GM12878 (cell line): ENCODE measurements around the gene PKP3. TPM values are rescaled to one million over a fixed set of nuclear protein-coding genes. Genes with fewer than 3 reads are reported as not detected.

Experiments used
- ATAC-seq: fragments of 200-7000 bp; cut with Tn5 transposase; 3 replicates; pipeline ENCODE4 v1.9.1; 2020; ENCODE audit warnings: mild to moderate bottlenecking, moderate library complexity
- BruUV-seq: library from RNA; stranded (reverse); fragments of 400-500 nt; replicated peaks from 2 replicates; lab custom pipeline; 2021; lab: Mats Ljungman, UMichigan
- CTCF ChIA-PET: fragments of 300-600 bp; sonication (Branson Sonifier 250); formaldehyde crosslinking; extraction: SDS; loops from one replicate; lab custom pipeline; 2021; ENCODE audit warnings: inconsistent platforms; lab: Yijun Ruan, JAX
- POLR2A ChIA-PET: fragments of 350-600 bp; formaldehyde crosslinking; extraction: SDS; loops from one replicate; lab custom pipeline; 2021; ENCODE audit warnings: inconsistent platforms; lab: Charles Lee
- RAD21 ChIA-PET: fragments of 300-600 bp; sonication (Branson Sonifier 250); formaldehyde crosslinking; loops from one replicate; lab custom pipeline; 2023; ENCODE audit warnings: antibody characterized with exemption; ENCODE audit not compliant: unreplicated experiment; lab: Charles Lee
- SMC1A ChIA-PET: fragments of 300-600 bp; sonication (Branson Sonifier 250); formaldehyde crosslinking; loops from one replicate; lab custom pipeline; 2023; ENCODE audit not compliant: unreplicated experiment, uncharacterized antibody; lab: Charles Lee
- DNase-seq: peaks from one replicate; pipeline ENCODE4 v3.0.0-alpha.2; 2011; ENCODE audit warnings: low read depth, low spot score
- FAIRE-seq: peaks from 3 replicates; lab custom pipeline; 2011; peaks lifted over from hg19 to GRCh38; lab: Jason Lieb, UNC
- H2AFZ ChIP-seq: 2 replicates; pipeline ENCODE4 v1.6.0; 2011; ENCODE audit warnings: low read depth, low read length, control low read depth; ENCODE audit not compliant: control insufficient read depth
- H3K27ac ChIP-seq: 2 replicates; pipeline ENCODE4 v1.5.1; 2011; ENCODE audit warnings: control low read depth; ENCODE audit not compliant: control insufficient read depth, insufficient read depth
- H3K27me3 ChIP-seq, 2 experiments: replicated peaks in 1 of 2; 2 replicates each; pipeline versions ENCODE4 v1.6.0 to v1.6.1; 2011; ENCODE audit warnings: low read length in 1 of 2; ENCODE audit not compliant: control insufficient read depth in 2 of 2, insufficient read depth in 2 of 2
- H3K36me3 ChIP-seq, 2 experiments: 2 replicates each; pipeline ENCODE4 v1.5.1; 2011; ENCODE audit warnings: low read length in 1 of 2; ENCODE audit not compliant: control insufficient read depth in 2 of 2, insufficient read depth in 2 of 2
- H3K4me1 ChIP-seq: 2 replicates; pipeline ENCODE4 v1.6.1; 2011; ENCODE audit warnings: mild to moderate bottlenecking, low read length, moderate library complexity, mixed read lengths; ENCODE audit not compliant: control insufficient read depth, insufficient read depth
- H3K4me2 ChIP-seq: 2 replicates; pipeline ENCODE4 v1.6.0; 2011; ENCODE audit warnings: control low read depth; ENCODE audit not compliant: control insufficient read depth, insufficient read depth
- H3K4me3 ChIP-seq: fragments of 200-600 bp; sonication (generic); 2 replicates; pipeline ENCODE4 v1.5.1; 2016
- H3K79me2 ChIP-seq: 2 replicates; pipeline ENCODE4 v1.6.0; 2011; ENCODE audit warnings: low read length; ENCODE audit not compliant: control insufficient read depth, insufficient read depth
- H3K9ac ChIP-seq: 2 replicates; pipeline ENCODE4 v1.8.0; 2011; ENCODE audit warnings: low read length, control low read depth, mixed read lengths; ENCODE audit not compliant: control insufficient read depth, insufficient read depth
- H3K9me3 ChIP-seq: replicated peaks from 3 replicates; pipeline ENCODE4 v1.5.1; 2011; ENCODE audit warnings: mild to moderate bottlenecking, low read length; ENCODE audit not compliant: control insufficient read depth, insufficient read depth
- H4K20me1 ChIP-seq: 2 replicates; pipeline ENCODE4 v1.6.0; 2011; ENCODE audit not compliant: control insufficient read depth, insufficient read depth
- BMI1 ChIP-seq: fragments of 450-650 bp; IDR thresholded peaks from 2 replicates; pipeline ENCODE4 v1.6.1; 2016; ENCODE audit warnings: mild to moderate bottlenecking, moderate library complexity, borderline replicate concordance
- CBFB ChIP-seq: IDR thresholded peaks from 2 replicates; pipeline ENCODE4 v1.6.1; 2016; ENCODE audit warnings: antibody characterized with exemption, low read depth
- CHD2 ChIP-seq: IDR thresholded peaks from 2 replicates; pipeline ENCODE4 v1.6.1; 2011; ENCODE audit warnings: low read depth, low read length, improper control_type of control experiment, borderline replicate concordance
- CREB1 ChIP-seq: IDR thresholded peaks from 2 replicates; pipeline ENCODE4 v1.6.1; 2012; ENCODE audit warnings: low read depth, mild to moderate bottlenecking, inconsistent platforms
- IRF5 ChIP-seq: fragments of 450-650 bp; IDR thresholded peaks from 2 replicates; pipeline ENCODE4 v1.6.1; 2017; ENCODE audit warnings: borderline replicate concordance
- JUND ChIP-seq: IDR thresholded peaks from 2 replicates; pipeline ENCODE4 v1.6.1; 2012; ENCODE audit warnings: low read depth, mild to moderate bottlenecking, low read length, improper control_type of control experiment, moderate library complexity
- NFIC ChIP-seq: IDR thresholded peaks from 2 replicates; pipeline ENCODE4 v1.6.1; 2012; ENCODE audit warnings: low read depth, mild to moderate bottlenecking, inconsistent platforms, low read length, moderate library complexity
- NR2C2 ChIP-seq: IDR thresholded peaks from 2 replicates; pipeline ENCODE4 v1.6.1; 2011; ENCODE audit warnings: borderline replicate concordance, low read depth; ENCODE audit not compliant: control insufficient read depth, insufficient read length
- PML ChIP-seq: IDR thresholded peaks from 2 replicates; pipeline ENCODE4 v1.6.1; 2012; ENCODE audit warnings: low read length, inconsistent platforms
- SMAD5 ChIP-seq: IDR thresholded peaks from 2 replicates; pipeline ENCODE4 v1.6.1; 2016; ENCODE audit warnings: antibody characterized with exemption, low read depth
- TCF7 ChIP-seq: IDR thresholded peaks from 2 replicates; pipeline ENCODE4 v1.6.1; 2014; ENCODE audit warnings: antibody characterized with exemption, borderline replicate concordance
- YY1 ChIP-seq: IDR thresholded peaks from 2 replicates; pipeline ENCODE4 v1.6.1; 2011; ENCODE audit warnings: low read depth, mild to moderate bottlenecking, low read length
- ZBTB40 ChIP-seq: fragments of 450-650 bp; IDR thresholded peaks from 2 replicates; pipeline ENCODE4 v1.6.1; 2016; ENCODE audit warnings: mild to moderate bottlenecking, moderate library complexity, borderline replicate concordance
- ZNF217 ChIP-seq: fragments of 450-650 bp; IDR thresholded peaks from 2 replicates; pipeline ENCODE4 v1.6.1; 2017; ENCODE audit warnings: antibody characterized with exemption, mild to moderate bottlenecking
- ZNF622 ChIP-seq: fragments of 450-650 bp; IDR thresholded peaks from 2 replicates; pipeline ENCODE4 v1.6.1; 2017; ENCODE audit warnings: mild to moderate bottlenecking, inconsistent platforms
- ZSCAN29 ChIP-seq: fragments of 450-650 bp; IDR thresholded peaks from 2 replicates; pipeline ENCODE4 v1.6.1; 2017; ENCODE audit warnings: mild to moderate bottlenecking, moderate library complexity
- WGBS: methylation state at CpG from one replicate; pipeline ENCODE4 v1.1.6; 2016; ENCODE audit warnings: low lambda C conversion rate; ENCODE audit not compliant: insufficient replicate concordance, insufficient coverage; ENCODE audit errors: missing lambda C conversion rate; 5-methylcytosine and 5-hydroxymethylcytosine counted together
- in situ Hi-C: fragments of 300-500 bp; cut with MboI; formaldehyde crosslinking; loops from 9 replicates; pipeline ENCODE4 v1.14.3; 2018; ENCODE audit warnings: mixed read lengths
- intact Hi-C: fragments of 100-400 bp; cut with micrococcal nuclease; formaldehyde crosslinking; loops from one replicate; pipeline ENCODE4 v1.14.2; 2022; ENCODE audit not compliant: unreplicated experiment
- polyA plus RNA-seq, 11 experiments: library from polyadenylated mRNA; depleted of rRNA in 4 of 11; unstranded in 6 of 11; stranded (reverse) in 5 of 11; fragments of >200 nt; fragmentation: Nextera tagmentation in 4 of 11; fragmentation: Illumina TruSeq in 1 of 11; extraction: Ambion mirVana in 4 of 11; extraction: Trizol in 1 of 11; gene quantifications; 1 replicate in 1 of 11; 2 replicates in 10 of 11; pipeline versions ENCODE4 v1.2.1 to v1.2.3, GENCODE V29; 2011 to 2016; ENCODE audit warnings: inconsistent platforms in 2 of 11, missing spikeins in 2 of 11, low read depth in 1 of 11
- total RNA-seq, 4 experiments: library from RNA; depleted of rRNA in 3 of 4; stranded (reverse); fragments of >200 nt in 3 of 4; fragmentation: Illumina TruSeq in 1 of 4; extraction: Trizol in 1 of 4; gene quantifications; 2 replicates each; pipeline versions ENCODE4 v1.2.1 to v1.2.3, GENCODE V29; 2013 to 2021
- TF ChIP-seq, protein P1 (sequence below), 3 experiments: IDR thresholded peaks in 2 of 3; conservative IDR thresholded peaks in 1 of 3; 2 replicates each; pipeline ENCODE4 v1.5.1; 2011; ENCODE audit warnings: low read depth in 3 of 3, low read length in 3 of 3, mild to moderate bottlenecking in 3 of 3, control low read depth in 2 of 3, moderate library complexity in 2 of 3, inconsistent platforms in 1 of 3, mixed read lengths in 1 of 3; ENCODE audit not compliant: control insufficient read depth in 2 of 3, insufficient read depth in 1 of 3; ENCODE audit errors: extremely low read depth in 1 of 3
- TF ChIP-seq, protein P2 (sequence below): IDR thresholded peaks from 2 replicates; pipeline ENCODE4 v1.6.1; 2012; ENCODE audit warnings: low read depth, low read length, improper control_type of control experiment

Gene PKP3
- total and polyA plus RNA-seq, 10 of the 15 experiments (the other 5 are each of a cell fraction or from before 2014, with no cell fraction given), result 0.45 to 0.90 TPM; not detected in 8

DNA sequence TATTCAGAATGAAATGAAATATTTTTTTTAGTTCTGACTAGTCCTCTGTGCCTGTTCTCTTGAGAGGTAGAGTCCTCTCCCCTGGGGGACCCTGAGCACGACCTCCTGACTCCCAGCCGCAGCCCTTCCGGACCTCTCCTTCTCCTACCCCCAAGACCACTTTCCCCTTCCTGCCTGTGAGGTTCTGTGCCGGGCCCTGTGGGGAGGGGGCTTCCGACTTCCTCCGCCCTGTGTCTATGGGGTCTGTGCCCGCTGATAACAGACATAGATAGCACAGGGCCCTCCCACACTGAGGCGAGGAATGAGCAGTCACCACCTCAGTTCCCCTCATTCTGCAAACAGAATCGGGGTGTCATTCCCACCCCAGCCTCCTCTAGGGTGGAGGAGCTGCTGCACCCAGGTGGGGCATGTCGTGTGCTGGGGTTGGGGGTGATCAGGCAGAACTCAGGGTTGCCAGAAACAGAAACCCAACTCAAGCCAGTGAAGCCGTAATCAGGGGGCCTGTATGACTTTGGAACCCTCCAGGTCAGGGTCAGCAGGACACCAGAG lies 11.9 kb upstream of the PKP3 start:
- POLR2A ChIA-PET, result no interaction called here
- in situ Hi-C loops, result no loop called here
- TF ChIP-seq NFIC (no peak), CREB1 (no peak), ZNF217 (no peak), ZSCAN29 (no peak), ZNF622 (no peak), IRF5 (no peak), ZBTB40 (no peak), YY1 (no peak), CBFB (no peak), TCF7 (no peak), PML (no peak), NR2C2 (no peak), BMI1 (no peak), CHD2 (no peak), SMAD5 (no peak), JUND (no peak)
- TF ChIP-seq, protein P1, sequence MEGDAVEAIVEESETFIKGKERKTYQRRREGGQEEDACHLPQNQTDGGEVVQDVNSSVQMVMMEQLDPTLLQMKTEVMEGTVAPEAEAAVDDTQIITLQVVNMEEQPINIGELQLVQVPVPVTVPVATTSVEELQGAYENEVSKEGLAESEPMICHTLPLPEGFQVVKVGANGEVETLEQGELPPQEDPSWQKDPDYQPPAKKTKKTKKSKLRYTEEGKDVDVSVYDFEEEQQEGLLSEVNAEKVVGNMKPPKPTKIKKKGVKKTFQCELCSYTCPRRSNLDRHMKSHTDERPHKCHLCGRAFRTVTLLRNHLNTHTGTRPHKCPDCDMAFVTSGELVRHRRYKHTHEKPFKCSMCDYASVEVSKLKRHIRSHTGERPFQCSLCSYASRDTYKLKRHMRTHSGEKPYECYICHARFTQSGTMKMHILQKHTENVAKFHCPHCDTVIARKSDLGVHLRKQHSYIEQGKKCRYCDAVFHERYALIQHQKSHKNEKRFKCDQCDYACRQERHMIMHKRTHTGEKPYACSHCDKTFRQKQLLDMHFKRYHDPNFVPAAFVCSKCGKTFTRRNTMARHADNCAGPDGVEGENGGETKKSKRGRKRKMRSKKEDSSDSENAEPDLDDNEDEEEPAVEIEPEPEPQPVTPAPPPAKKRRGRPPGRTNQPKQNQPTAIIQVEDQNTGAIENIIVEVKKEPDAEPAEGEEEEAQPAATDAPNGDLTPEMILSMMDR (IDR thresholded peaks at IDR 0.05 in 2 of 3, conservative IDR thresholded peaks at IDR 0.05 in 1 of 3; ENCODE audit: control insufficient read depth in 2 of 3, extremely low read depth in 1 of 3, insufficient read depth in 1 of 3, low read depth in 3 of 3, low read length in 3 of 3), result no peak
- TF ChIP-seq, protein P2, sequence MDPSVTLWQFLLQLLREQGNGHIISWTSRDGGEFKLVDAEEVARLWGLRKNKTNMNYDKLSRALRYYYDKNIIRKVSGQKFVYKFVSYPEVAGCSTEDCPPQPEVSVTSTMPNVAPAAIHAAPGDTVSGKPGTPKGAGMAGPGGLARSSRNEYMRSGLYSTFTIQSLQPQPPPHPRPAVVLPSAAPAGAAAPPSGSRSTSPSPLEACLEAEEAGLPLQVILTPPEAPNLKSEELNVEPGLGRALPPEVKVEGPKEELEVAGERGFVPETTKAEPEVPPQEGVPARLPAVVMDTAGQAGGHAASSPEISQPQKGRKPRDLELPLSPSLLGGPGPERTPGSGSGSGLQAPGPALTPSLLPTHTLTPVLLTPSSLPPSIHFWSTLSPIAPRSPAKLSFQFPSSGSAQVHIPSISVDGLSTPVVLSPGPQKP, result no peak

More for the DNA sequence above, 11.9 kb upstream of the PKP3 start:
- no TSS peak for BruUV-seq
- DNase-seq, result no peak
- Histone ChIP-seq H3K27me3 (no peaks in the 10 kb centered on the region), H4K20me1 (no peaks in the 10 kb centered on the region), H2AFZ (no peak overlapping the region), H3K27ac (no peak overlapping the region), H3K36me3 (no peaks in the 10 kb centered on the region), H3K4me2 (no peak overlapping the region), H3K4me3 (no peak overlapping the region), H3K9ac (no peak overlapping the region), H3K4me1 (no peaks in the 10 kb centered on the region), H3K79me2 (no peaks in the 10 kb centered on the region), H3K9me3 (no peaks in the 10 kb centered on the region; the same call in 2 of the 3 replicates)
- intact Hi-C loops, result no loop called here
- CTCF ChIA-PET, result no interaction called here
- 12% methylated on average over 11 of the region's 11 CpGs for WGBS
- RAD21 ChIA-PET, result no interaction called here
- ATAC-seq, result peak; percentile 35
- SMC1A ChIA-PET, result no interaction called here
- FAIRE-seq, result no peak
